ENCODE measurements around the gene NEK10. TPM values are rescaled to one million over a fixed set of nuclear protein-coding genes. Genes with fewer than 3 reads are reported as not detected.
A peak's percentile ranks its signal among the peaks of the same experiment; 100 is the strongest.

NEK10 gene
- polyA plus RNA-seq, 1 experiment: 3.0 TPM

- ChIA-PET CTCF (interaction anchor here (1.9 to 2.2 kb wide), 2 partner anchors 115 to 141 kb away, joined by 8 to 16 read pairs; no protein-coding TSS in a partner anchor), POLR2A (no interaction called here)
- no peaks in the 10 kb centered on the region for H3K27me3 ChIP-seq (ENCODE audit: control insufficient read depth, insufficient read depth, low read length)
- no peak overlapping the region for H3K4me3 ChIP-seq (ENCODE audit: low read depth, low read length)
- no peak for DNase-seq (ENCODE audit: low read depth, low spot score)
- TF ChIP-seq, protein P1, sequence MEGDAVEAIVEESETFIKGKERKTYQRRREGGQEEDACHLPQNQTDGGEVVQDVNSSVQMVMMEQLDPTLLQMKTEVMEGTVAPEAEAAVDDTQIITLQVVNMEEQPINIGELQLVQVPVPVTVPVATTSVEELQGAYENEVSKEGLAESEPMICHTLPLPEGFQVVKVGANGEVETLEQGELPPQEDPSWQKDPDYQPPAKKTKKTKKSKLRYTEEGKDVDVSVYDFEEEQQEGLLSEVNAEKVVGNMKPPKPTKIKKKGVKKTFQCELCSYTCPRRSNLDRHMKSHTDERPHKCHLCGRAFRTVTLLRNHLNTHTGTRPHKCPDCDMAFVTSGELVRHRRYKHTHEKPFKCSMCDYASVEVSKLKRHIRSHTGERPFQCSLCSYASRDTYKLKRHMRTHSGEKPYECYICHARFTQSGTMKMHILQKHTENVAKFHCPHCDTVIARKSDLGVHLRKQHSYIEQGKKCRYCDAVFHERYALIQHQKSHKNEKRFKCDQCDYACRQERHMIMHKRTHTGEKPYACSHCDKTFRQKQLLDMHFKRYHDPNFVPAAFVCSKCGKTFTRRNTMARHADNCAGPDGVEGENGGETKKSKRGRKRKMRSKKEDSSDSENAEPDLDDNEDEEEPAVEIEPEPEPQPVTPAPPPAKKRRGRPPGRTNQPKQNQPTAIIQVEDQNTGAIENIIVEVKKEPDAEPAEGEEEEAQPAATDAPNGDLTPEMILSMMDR (IDR thresholded peaks at IDR 0.05; ENCODE audit: low read depth, low read length): no peak
- H3K27ac ChIP-seq (ENCODE audit: low read depth, low read length): no peak overlapping the region
- no peaks in the 10 kb centered on the region for H3K9me3 ChIP-seq (ENCODE audit: control insufficient read depth, insufficient read depth, low read length)
Observed at GRCh38 chr3:27138005-27138404, 231.2 kb downstream of the NEK10 start.

DNA sequence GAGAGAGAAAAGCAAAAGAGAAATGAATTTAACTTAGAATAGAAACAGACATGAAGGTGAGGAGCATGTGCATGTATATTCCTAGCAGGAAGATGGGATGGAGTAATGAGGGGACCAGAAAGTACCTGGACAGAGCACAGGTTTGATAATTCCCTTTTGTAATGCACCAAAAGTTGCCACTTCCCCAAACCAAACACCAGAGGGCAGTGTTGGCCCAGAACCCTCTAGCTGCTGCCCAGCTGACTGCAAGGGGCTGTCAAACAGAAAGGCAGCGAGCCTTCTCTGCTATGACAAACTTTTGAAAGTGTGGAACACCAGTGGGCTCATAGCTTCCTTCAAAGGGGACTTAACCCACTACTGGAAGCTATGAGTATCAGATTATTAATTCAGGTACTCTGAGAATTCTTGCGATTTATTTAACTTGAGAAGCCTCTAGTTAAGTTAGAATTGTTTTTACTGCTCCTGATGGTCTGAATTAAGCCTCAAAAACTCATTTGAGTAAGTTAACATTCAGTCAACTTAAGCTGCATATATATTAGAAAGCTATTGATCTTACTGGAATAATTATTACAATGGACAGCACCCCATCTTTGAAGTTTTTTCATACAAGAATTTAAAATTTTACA, 234.9 kb downstream of the NEK10 start:
- Histone ChIP-seq H3K4me3 (ENCODE audit: low read depth, low read length) (no peak overlapping the region), H3K27me3 (ENCODE audit: control insufficient read depth, insufficient read depth, low read length) (no peaks in the 10 kb centered on the region), H3K27ac (ENCODE audit: low read depth, low read length) (no peak overlapping the region), H3K9me3 (ENCODE audit: control insufficient read depth, insufficient read depth, low read length) (no peaks in the 10 kb centered on the region)
- TF ChIP-seq, protein P1 (IDR thresholded peaks at IDR 0.05; ENCODE audit: low read depth, low read length): peak; percentile 93
- peak; percentile 42 for DNase-seq (ENCODE audit: low read depth, low spot score)
- ChIA-PET CTCF (interaction anchor here (0.6 to 8.1 kb wide), 60 partner anchors 9 to 1280 kb away, joined by 3 to 202 read pairs (median 4); no protein-coding TSS in a partner anchor), POLR2A (no interaction called here)

DNA sequence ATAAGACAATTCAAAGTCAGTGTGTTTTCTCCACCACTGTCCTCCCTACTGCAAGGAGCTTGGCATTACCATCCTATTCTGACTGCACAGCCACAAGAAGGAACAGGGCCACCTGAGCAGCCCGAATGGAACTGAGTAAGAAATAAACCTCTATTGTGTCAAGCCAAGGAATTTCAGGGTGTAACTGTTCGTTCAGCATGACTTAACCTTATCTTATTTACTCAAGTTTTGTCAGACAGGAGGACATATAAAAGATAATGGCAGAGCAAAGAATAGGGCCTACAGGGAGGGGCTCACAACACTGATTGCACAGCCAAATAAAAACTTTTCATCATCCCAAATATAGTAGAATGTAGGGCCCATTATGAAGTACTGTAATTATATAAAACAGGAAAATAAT, 236.1 kb downstream of the NEK10 start:
- DNase-seq (ENCODE audit: low read depth, low spot score): no peak
- Histone ChIP-seq H3K27ac (ENCODE audit: low read depth, low read length) (no peak overlapping the region), H3K4me3 (ENCODE audit: low read depth, low read length) (no peak overlapping the region), H3K27me3 (ENCODE audit: control insufficient read depth, insufficient read depth, low read length) (no peaks in the 10 kb centered on the region), H3K9me3 (ENCODE audit: control insufficient read depth, insufficient read depth, low read length) (no peaks in the 10 kb centered on the region)
- ChIA-PET POLR2A (no interaction called here), CTCF (interaction anchor here (1.1 to 8.1 kb wide), 6 partner anchors 9 to 548 kb away, joined by 3 to 202 read pairs (median 10); no protein-coding TSS in a partner anchor)
- TF ChIP-seq, protein P1 (IDR thresholded peaks at IDR 0.05; ENCODE audit: low read depth, low read length): no peak

DNA sequence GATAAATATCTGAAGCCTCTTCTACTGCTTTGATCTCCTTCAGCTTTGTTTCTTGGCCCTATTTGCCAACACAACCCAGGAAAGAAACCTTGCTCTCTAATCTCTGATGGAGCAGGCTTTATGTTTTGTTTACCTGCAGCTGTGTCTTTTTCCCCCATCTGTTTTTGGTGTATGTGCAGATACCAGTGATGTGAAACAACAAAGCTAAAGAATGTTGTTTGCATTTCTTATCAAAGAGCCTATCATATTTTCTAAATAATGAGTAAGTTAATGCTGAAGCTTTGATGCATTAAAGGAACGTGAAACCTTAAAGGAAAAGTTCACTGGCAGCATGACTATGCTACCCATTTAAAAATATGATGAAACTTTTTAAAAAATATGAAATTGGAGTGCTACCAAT, 238.4 kb downstream of the NEK10 start:
- Histone ChIP-seq H3K27me3 (ENCODE audit: control insufficient read depth, insufficient read depth, low read length) (no peaks in the 10 kb centered on the region), H3K4me3 (ENCODE audit: low read depth, low read length) (no peak overlapping the region), H3K9me3 (ENCODE audit: control insufficient read depth, insufficient read depth, low read length) (no peaks in the 10 kb centered on the region), H3K27ac (ENCODE audit: low read depth, low read length) (no peak overlapping the region)
- DNase-seq (ENCODE audit: low read depth, low spot score): no peak
- POLR2A ChIA-PET: no interaction called here
- CTCF ChIA-PET: interaction anchor here (0.7 to 8.1 kb wide), 6 partner anchors 12 to 581 kb away, joined by 3 to 202 read pairs (median 6); no protein-coding TSS in a partner anchor
- TF ChIP-seq, protein P1 (IDR thresholded peaks at IDR 0.05; ENCODE audit: low read depth, low read length): no peak

DNA sequence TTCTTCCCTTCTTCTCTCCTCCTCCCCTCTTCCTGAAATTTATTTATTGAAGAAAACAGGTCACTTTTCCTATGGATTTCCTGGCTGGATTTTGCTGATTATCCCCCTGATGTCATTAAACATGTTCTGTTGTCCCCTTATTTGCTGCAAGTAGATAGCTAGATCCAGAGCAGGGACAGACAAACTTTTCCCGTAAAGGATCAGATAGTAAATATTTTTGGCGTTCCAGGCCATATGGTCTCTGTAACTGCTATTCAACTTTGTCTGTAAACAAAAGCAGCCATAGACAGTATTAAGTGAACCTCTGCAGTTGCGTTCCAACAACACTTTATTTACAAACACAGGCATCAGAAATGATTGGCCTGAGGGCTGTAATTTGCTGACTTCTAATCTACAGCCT, 241.3 kb downstream of the NEK10 start:
- ChIA-PET POLR2A (no interaction called here), CTCF (interaction anchor here (0.6 to 8.1 kb wide), 2 partner anchors 126 to 297 kb away, joined by 3 to 202 read pairs; no protein-coding TSS in a partner anchor)
- Histone ChIP-seq H3K27me3 (ENCODE audit: control insufficient read depth, insufficient read depth, low read length) (no peaks in the 10 kb centered on the region), H3K4me3 (ENCODE audit: low read depth, low read length) (no peak overlapping the region), H3K9me3 (ENCODE audit: control insufficient read depth, insufficient read depth, low read length) (no peaks in the 10 kb centered on the region), H3K27ac (ENCODE audit: low read depth, low read length) (no peak overlapping the region)
- TF ChIP-seq, protein P1 (IDR thresholded peaks at IDR 0.05; ENCODE audit: low read depth, low read length): no peak
- DNase-seq (ENCODE audit: low read depth, low spot score): no peak

Data from AG04450 (cell line).